Heart left ventricle (tissue), 16 donors: ENCODE results near the gene AHRR. TPM values are rescaled to one million over a fixed set of nuclear protein-coding genes. Genes with fewer than 3 reads are reported as not detected.

Source experiments
- ATAC-seq, 4 donors: fragments of 200-7000 bp; cut with Tn5 transposase; one replicate each; pipeline ENCODE4 v1.9.1; 2020 to 2022; ENCODE audit warnings: moderate library complexity in 4 of 4, mild to moderate bottlenecking in 3 of 4, moderate number of reproducible peaks in 1 of 4
- DNase-seq, 5 donors: peaks; one replicate each; pipeline ENCODE4 v3.0.0-alpha.2; 2020
- H3K27ac ChIP-seq, 12 donors: fragments of 200-600 bp; sonication (generic) in 4 of 12; one replicate each; pipeline versions ENCODE4 v1.5.0 to v1.8.0; 2016 to 2022; ENCODE audit warnings: mild to moderate bottlenecking in 2 of 12
- H3K27me3 ChIP-seq, 9 donors: fragments of 200-600 bp; sonication (generic) in 2 of 9; one replicate each; pipeline versions ENCODE4 v1.5.1 to v1.8.0; 2016 to 2022; ENCODE audit warnings: mild to moderate bottlenecking in 3 of 9
- H3K36me3 ChIP-seq, 9 donors: fragments of 200-600 bp; sonication (generic) in 2 of 9; one replicate each; pipeline versions ENCODE4 v1.5.0 to v1.8.0; 2018 to 2022; ENCODE audit warnings: mild to moderate bottlenecking in 2 of 9
- H3K4me1 ChIP-seq, 12 donors: fragments of 200-600 bp; sonication (generic) in 4 of 12; one replicate each; pipeline versions ENCODE4 v1.5.0 to v1.8.0; 2016 to 2022; ENCODE audit warnings: mild to moderate bottlenecking in 3 of 12
- H3K4me3 ChIP-seq, 12 donors: fragments of 200-600 bp; sonication (generic) in 4 of 12; one replicate each; pipeline versions ENCODE4 v1.5.0 to v1.8.0; 2017 to 2022; ENCODE audit warnings: mild to moderate bottlenecking in 9 of 12, moderate library complexity in 4 of 12
- H3K9me3 ChIP-seq, 12 donors: fragments of 200-600 bp; sonication (generic) in 4 of 12; one replicate each; pipeline versions ENCODE4 v1.5.0 to v1.8.0; 2016 to 2022; ENCODE audit warnings: mild to moderate bottlenecking in 1 of 12
- CTCF ChIP-seq, 12 donors: fragments of 200-600 bp; sonication (generic) in 4 of 12; IDR thresholded peaks; one replicate each; pipeline versions ENCODE4 v1.5.0 to v1.8.0; 2018 to 2022; ENCODE audit warnings: antibody characterized with exemption in 12 of 12, mild to moderate bottlenecking in 5 of 12
- POLR2A ChIP-seq, 2 donors: fragments of 450-650 bp; IDR thresholded peaks; one replicate each; pipeline ENCODE4 v1.6.1; 2017; ENCODE audit warnings: antibody characterized with exemption in 2 of 2, mild to moderate bottlenecking in 2 of 2, moderate library complexity in 2 of 2
- WGBS, 4 donors: extraction: QIAGEN DNeasy Blood & Tissue Kit in 2 of 4; methylation state at CpG; one replicate each; pipeline versions ENCODE4 v1.1.5 to v1.1.7; 2013 to 2018; 5-methylcytosine and 5-hydroxymethylcytosine counted together
- intact Hi-C, 10 donors: fragments of 100-400 bp; cut with DNase I; formaldehyde crosslinking; loops; one replicate each; pipeline versions ENCODE4 v1.11.1 to v1.14.2; 2022
- polyA plus RNA-seq, 2 donors: library from polyadenylated mRNA; stranded (reverse); fragments of 200-250 nt; gene quantifications; one replicate each; pipeline ENCODE4 v1.2.3, GENCODE V29; 2013
- total RNA-seq, 9 donors: library from RNA; depleted of rRNA in 2 of 9; stranded (reverse); fragments of >200 nt in 2 of 9; fragmentation: NEBNext Ultra II Directional in 3 of 9; extraction: Animal tissue kit (Norgen Biotek cat#: 25700) in 3 of 9; gene quantifications; one replicate each; pipeline versions ENCODE4 v1.1.0 to v1.2.4, GENCODE V29; 2016 to 2023
- donor health status: ischemic (EF 13 %, LVEDD 7.1; RV severe dilation, severe dysfunction).
- donor health status: healthy with polysubstance abuse.
- donor health status: DM: no; HTN: yes; CAD: no.
- donor health status: DM: no; HTN: no; CAD: no.
- donor health status: ischemic (EF 25% LVEDD 6.9; RV normal size, moderate dysfunction).
- donor health status: ischemic (EF 25% LVEDD 5.7; RV mildly dilated, moderate dysfunction).
- donor health status: healthy.
- donor health status: DM: yes; HTN: yes; CAD: no.
- donor health status: ischemic (EF 35%, LVEDD 5.7; RV mildly dilated, moderate dysfunction).
- donor health status: nonischemic (EF 11% LVEDD 7.7; RV severe dilation, severe dysfunction).
- donor health status: DM: yes; HTN: yes; CAD: no.
- donor health status: PGD.
- donor health status: ischemic (EF 29% LVEDD 5.4; RV normal size, mild dysfunction).
- donor health status: nonischemic (EF 23%, LVEDD 6.1; RV moderate dilation, normal function).

Gene AHRR
- total and polyA plus RNA-seq, 11 donors, result 0.11 to 0.69 (median 0.26) TPM; not detected in 2

GRCh38 chr5:452978-453710 is 131.6 kb downstream of the AHRR start:
- Histone ChIP-seq H3K36me3 (peaks cover 0 to 99% (median 97%) of the 10 kb centered on the region in 9 donors), H3K27me3 (no peaks in the 10 kb centered on the region), H3K9me3 (peaks cover 0 to 26% (median 13%) of the 10 kb centered on the region in 12 donors), H3K4me3 (no peak overlapping the region), H3K4me1 (peaks cover 0 to 11% (median 0%) of the 10 kb centered on the region in 12 donors), H3K27ac (no peak overlapping the region)
- no peak for TF ChIP-seq CTCF (IDR thresholded peaks at IDR 0.05)
- TF ChIP-seq POLR2A (IDR thresholded peaks at IDR 0.05), result no peak
- ATAC-seq (no peak), DNase-seq (peak in 2 of 5 donors; percentile 20 to 38)
- intact Hi-C loops, result no loop called here
- WGBS, 4 donors, result 94 to 100% (median 98%) methylated on average over 11 to 17 of the region's 17 CpGs

- no peak overlapping the region for H3K27ac ChIP-seq
- peaks cover 0 to 26% (median 13%) of the 10 kb centered on the region in 12 donors for H3K9me3 ChIP-seq
- H3K4me3 ChIP-seq, result no peak overlapping the region
- TF ChIP-seq POLR2A (IDR thresholded peaks at IDR 0.05) (no peak), CTCF (IDR thresholded peaks at IDR 0.05) (no peak)
- H3K4me1 ChIP-seq, result peaks cover 0 to 3% (median 0%) of the 10 kb centered on the region in 12 donors
- peak in 3 of 5 donors; percentile 6 to 23 (median 13) for DNase-seq
- intact Hi-C loops, result no loop called here
- WGBS, 4 donors, result 94 to 96% (median 94%) methylated on average over 14 to 16 of the region's 16 CpGs
- no peaks in the 10 kb centered on the region for H3K27me3 ChIP-seq
- ATAC-seq, result peak in 3 of 4 donors; percentile 16 to 25 (median 18)
- peaks cover 0 to 99% (median 97%) of the 10 kb centered on the region in 9 donors for H3K36me3 ChIP-seq
Measured at GRCh38 chr5:453725-454481, 132.4 kb downstream of the AHRR start.

- TF ChIP-seq CTCF (IDR thresholded peaks at IDR 0.05), result no peak
- TF ChIP-seq POLR2A (IDR thresholded peaks at IDR 0.05), result no peak
- peak in 1 of 4 donors; percentile 31 for ATAC-seq
- peaks cover 0 to 26% (median 13%) of the 10 kb centered on the region in 12 donors for H3K9me3 ChIP-seq
- no peaks in the 10 kb centered on the region for H3K4me1 ChIP-seq
- H3K4me3 ChIP-seq, result no peak overlapping the region
- DNase-seq, result peak in 2 of 5 donors; percentile 17 to 40
- WGBS, 4 donors, result 86 to 92% (median 89%) methylated on average over 11 of the region's 11 CpGs
- peaks cover 0 to 99% (median 96%) of the 10 kb centered on the region in 9 donors for H3K36me3 ChIP-seq
- H3K27me3 ChIP-seq, result no peaks in the 10 kb centered on the region
- intact Hi-C loops, result no loop called here
- no peak overlapping the region for H3K27ac ChIP-seq
Measured at GRCh38 chr5:454936-455335, 133.4 kb downstream of the AHRR start.

GRCh38 chr5:455806-456205 is 134.3 kb downstream of the AHRR start:
- WGBS, 4 donors, result 75 to 83% (median 80%) methylated on average over 11 of the region's 11 CpGs
- Histone ChIP-seq H3K4me3 (no peak overlapping the region), H3K4me1 (no peaks in the 10 kb centered on the region), H3K27ac (no peak overlapping the region), H3K9me3 (peaks cover 0 to 22% (median 13%) of the 10 kb centered on the region in 12 donors), H3K27me3 (no peaks in the 10 kb centered on the region), H3K36me3 (peaks cover 0 to 99% (median 94%) of the 10 kb centered on the region in 9 donors)
- ATAC-seq (no peak), DNase-seq (peak in 1 of 5 donors; percentile 19)
- intact Hi-C loops, result no loop called here
- TF ChIP-seq POLR2A (IDR thresholded peaks at IDR 0.05) (no peak), CTCF (IDR thresholded peaks at IDR 0.05) (no peak)
